ENCODE data around the gene MEF2A. TPM values are rescaled to one million over a fixed set of nuclear protein-coding genes. Genes with fewer than 3 reads are reported as not detected.
A peak's percentile ranks its signal among the peaks of the same experiment; 100 is the strongest.
"Not testable (repeated sequence)": the region's sequence is repeated elsewhere in the genome, so short reads cannot be mapped to it uniquely, and the experiment has no call there.

MEF2A gene
- total and polyA plus RNA-seq, 10 of the 15 experiments (the other 5 are each of a cell fraction or from before 2014, with no cell fraction given): 7.2 to 46.7 (median 35.9) TPM

GRCh38 chr15:99733268-99734039 is 167.7 kb downstream of the MEF2A start, which contains the start of gene LYSMD4 (continued):
- TF ChIP-seq LARP7 (IDR thresholded peaks at IDR 0.05) (peak; percentile 23), KAT2A (conservative IDR thresholded peaks at IDR 0.05; ENCODE audit: control insufficient read depth, low read depth, low read length) (no peak), POLR2AphosphoS5 (IDR thresholded peaks at IDR 0.05; ENCODE audit: low read length) (peak; percentile 72), PKNOX1 (IDR thresholded peaks at IDR 0.05) (no peak), YBX1 (IDR thresholded peaks at IDR 0.05) (no peak), DPF2 (IDR thresholded peaks at IDR 0.05) (peak; percentile 8), SREBF2 (IDR thresholded peaks at IDR 0.05; ENCODE audit: low read length) (no peak), NFYA (IDR thresholded peaks at IDR 0.05; ENCODE audit: borderline replicate concordance, low read depth, low read length) (no peak), ZNF622 (IDR thresholded peaks at IDR 0.05) (no peak), JUNB (IDR thresholded peaks at IDR 0.05) (no peak), SP1 (IDR thresholded peaks at IDR 0.05; ENCODE audit: low read depth, low read length) (peak; percentile 73), HDGF (IDR thresholded peaks at IDR 0.05) (0 out of 2 replicates have a peak, but pooled peaks have one; percentile 41), BRCA1 (IDR thresholded peaks at IDR 0.05; ENCODE audit: low read depth, low read length) (no peak), SMARCA5 (IDR thresholded peaks at IDR 0.05) (peak; percentile 51; the same call in 1 of the 2 replicates), ZBED1 (IDR thresholded peaks at IDR 0.05; ENCODE audit: borderline replicate concordance) (peak; percentile 73; the same call in 1 of the 2 replicates), YY1 (IDR thresholded peaks at IDR 0.05; ENCODE audit: low read depth, low read length) (no peak), GATAD2B (conservative IDR thresholded peaks at IDR 0.05; ENCODE audit: low read depth) (no peak; the same call in 1 of the 2 replicates), MTA2 (IDR thresholded peaks at IDR 0.05; ENCODE audit: low read depth) (peak; percentile 38; the same call in 1 of the 2 replicates), CTCF (IDR thresholded peaks at IDR 0.05 in 2 of 3, conservative IDR thresholded peaks at IDR 0.05 in 1 of 3; ENCODE audit: control insufficient read depth in 2 of 3, extremely low read depth in 1 of 3, insufficient read depth in 1 of 3, low read depth in 3 of 3, low read length in 3 of 3) (no peak), RB1 (IDR thresholded peaks at IDR 0.05; ENCODE audit: borderline replicate concordance) (peak; percentile 65; the same call in 1 of the 2 replicates)

GRCh38 chr15:99734040-99734291 is 168.2 kb downstream of the MEF2A start:
- ATAC-seq; intact Hi-C loops (cut with micrococcal nuclease; ENCODE audit: unreplicated experiment); H3K4me1 ChIP-seq (ENCODE audit: control insufficient read depth, insufficient read depth, low read length); H3K9me3 ChIP-seq (replicated peaks; ENCODE audit: control insufficient read depth, insufficient read depth, low read length); H3K36me3 ChIP-seq (ENCODE audit: control insufficient read depth in 2 of 2, insufficient read depth in 2 of 2, low read length in 1 of 2); H3K79me2 ChIP-seq (ENCODE audit: control insufficient read depth, insufficient read depth, low read length); H4K20me1 ChIP-seq (ENCODE audit: control insufficient read depth, insufficient read depth); FAIRE-seq; BruUV-seq (replicated peaks); H3K27ac ChIP-seq (ENCODE audit: control insufficient read depth, insufficient read depth); H3K9ac ChIP-seq (ENCODE audit: control insufficient read depth, insufficient read depth, low read length); DNase-seq (ENCODE audit: low read depth, low spot score); H3K27me3 ChIP-seq (replicated peaks in 1 of 2; ENCODE audit: control insufficient read depth in 2 of 2, insufficient read depth in 2 of 2, low read length in 1 of 2); H2AFZ ChIP-seq (ENCODE audit: control insufficient read depth, low read depth, low read length): not testable (repeated sequence)
- SMC1A ChIA-PET (ENCODE audit: uncharacterized antibody, unreplicated experiment): interaction anchor here (0.9 to 2.0 kb wide), 4 partner anchors 15 to 480 kb away, joined by 3 to 13 read pairs (median 8); no protein-coding TSS in a partner anchor
- 96% methylated on average over 9 of the region's 13 CpGs for WGBS (ENCODE audit: insufficient coverage, insufficient replicate concordance, low lambda C conversion rate, missing lambda C conversion rate)
- RAD21 ChIA-PET (ENCODE audit: unreplicated experiment): interaction anchor here (0.7 to 1.3 kb wide), 5 partner anchors 22 to 462 kb away, joined by 4 to 11 read pairs (median 4); no protein-coding TSS in a partner anchor
- CTCF ChIA-PET: interaction anchor here (0.5 to 2.8 kb wide), 5 partner anchors 16 to 447 kb away, joined by 3 to 13 read pairs (median 9); no protein-coding TSS in a partner anchor
- POLR2A ChIA-PET: interaction anchor here (1.1 kb wide), 1 partner anchor 480 kb away, joined by 3 read pairs; no protein-coding TSS in a partner anchor
- peak overlapping the region; percentile 89 for H3K4me2 ChIP-seq (ENCODE audit: control insufficient read depth, insufficient read depth)
- in situ Hi-C loops (cut with MboI): loop anchor here (25.0 kb wide), 1 partner anchor 622 kb away; the partner anchor contains the start of gene SYNM
- peak overlapping the region; percentile 84; the same call in 1 of the 2 replicates for H3K4me3 ChIP-seq
